GM12878 (cell line): ENCODE results near the gene RARS1. TPM values are rescaled to one million over a fixed set of nuclear protein-coding genes. Genes with fewer than 3 reads are reported as not detected.

Source experiments
- ATAC-seq: fragments of 200-7000 bp; cut with Tn5 transposase; 3 replicates; pipeline ENCODE4 v1.9.1; 2020; ENCODE audit warnings: mild to moderate bottlenecking, moderate library complexity
- BruUV-seq: library from RNA; stranded (reverse); fragments of 400-500 nt; replicated peaks from 2 replicates; lab custom pipeline; 2021; lab: Mats Ljungman, UMichigan
- CTCF ChIA-PET: fragments of 300-600 bp; sonication (Branson Sonifier 250); formaldehyde crosslinking; extraction: SDS; loops from one replicate; lab custom pipeline; 2021; ENCODE audit warnings: inconsistent platforms; lab: Yijun Ruan, JAX
- POLR2A ChIA-PET: fragments of 350-600 bp; formaldehyde crosslinking; extraction: SDS; loops from one replicate; lab custom pipeline; 2021; ENCODE audit warnings: inconsistent platforms; lab: Charles Lee
- RAD21 ChIA-PET: fragments of 300-600 bp; sonication (Branson Sonifier 250); formaldehyde crosslinking; loops from one replicate; lab custom pipeline; 2023; ENCODE audit warnings: antibody characterized with exemption; ENCODE audit not compliant: unreplicated experiment; lab: Charles Lee
- SMC1A ChIA-PET: fragments of 300-600 bp; sonication (Branson Sonifier 250); formaldehyde crosslinking; loops from one replicate; lab custom pipeline; 2023; ENCODE audit not compliant: unreplicated experiment, uncharacterized antibody; lab: Charles Lee
- DNase-seq: peaks from one replicate; pipeline ENCODE4 v3.0.0-alpha.2; 2011; ENCODE audit warnings: low read depth, low spot score
- FAIRE-seq: peaks from 3 replicates; lab custom pipeline; 2011; peaks lifted over from hg19 to GRCh38; lab: Jason Lieb, UNC
- H2AFZ ChIP-seq: 2 replicates; pipeline ENCODE4 v1.6.0; 2011; ENCODE audit warnings: low read depth, low read length, control low read depth; ENCODE audit not compliant: control insufficient read depth
- H3K27ac ChIP-seq: 2 replicates; pipeline ENCODE4 v1.5.1; 2011; ENCODE audit warnings: control low read depth; ENCODE audit not compliant: control insufficient read depth, insufficient read depth
- H3K27me3 ChIP-seq, 2 experiments: replicated peaks in 1 of 2; 2 replicates each; pipeline versions ENCODE4 v1.6.0 to v1.6.1; 2011; ENCODE audit warnings: low read length in 1 of 2; ENCODE audit not compliant: control insufficient read depth in 2 of 2, insufficient read depth in 2 of 2
- H3K36me3 ChIP-seq, 2 experiments: 2 replicates each; pipeline ENCODE4 v1.5.1; 2011; ENCODE audit warnings: low read length in 1 of 2; ENCODE audit not compliant: control insufficient read depth in 2 of 2, insufficient read depth in 2 of 2
- H3K4me1 ChIP-seq: 2 replicates; pipeline ENCODE4 v1.6.1; 2011; ENCODE audit warnings: mild to moderate bottlenecking, low read length, moderate library complexity, mixed read lengths; ENCODE audit not compliant: control insufficient read depth, insufficient read depth
- H3K4me2 ChIP-seq: 2 replicates; pipeline ENCODE4 v1.6.0; 2011; ENCODE audit warnings: control low read depth; ENCODE audit not compliant: control insufficient read depth, insufficient read depth
- H3K4me3 ChIP-seq: fragments of 200-600 bp; sonication (generic); 2 replicates; pipeline ENCODE4 v1.5.1; 2016
- H3K79me2 ChIP-seq: 2 replicates; pipeline ENCODE4 v1.6.0; 2011; ENCODE audit warnings: low read length; ENCODE audit not compliant: control insufficient read depth, insufficient read depth
- H3K9ac ChIP-seq: 2 replicates; pipeline ENCODE4 v1.8.0; 2011; ENCODE audit warnings: low read length, control low read depth, mixed read lengths; ENCODE audit not compliant: control insufficient read depth, insufficient read depth
- H3K9me3 ChIP-seq: replicated peaks from 3 replicates; pipeline ENCODE4 v1.5.1; 2011; ENCODE audit warnings: mild to moderate bottlenecking, low read length; ENCODE audit not compliant: control insufficient read depth, insufficient read depth
- H4K20me1 ChIP-seq: 2 replicates; pipeline ENCODE4 v1.6.0; 2011; ENCODE audit not compliant: control insufficient read depth, insufficient read depth
- CREM ChIP-seq: IDR thresholded peaks from 2 replicates; pipeline ENCODE4 v1.6.1; 2014; ENCODE audit warnings: antibody characterized with exemption, low read depth
- FOXM1 ChIP-seq: IDR thresholded peaks from 2 replicates; pipeline ENCODE4 v1.6.1; 2012; ENCODE audit warnings: low read depth, mild to moderate bottlenecking, inconsistent platforms, low read length, moderate library complexity
- JUND ChIP-seq: IDR thresholded peaks from 2 replicates; pipeline ENCODE4 v1.6.1; 2012; ENCODE audit warnings: low read depth, mild to moderate bottlenecking, low read length, improper control_type of control experiment, moderate library complexity
- KAT2A ChIP-seq: conservative IDR thresholded peaks from 2 replicates; pipeline ENCODE4 v1.6.1; 2011; ENCODE audit warnings: low read depth, low read length; ENCODE audit not compliant: control insufficient read depth
- KDM1A ChIP-seq: fragments of 200-600 bp; sonication (generic); IDR thresholded peaks from 2 replicates; pipeline ENCODE4 v1.6.1; 2016; ENCODE audit warnings: borderline replicate concordance
- KLF5 ChIP-seq: fragments of 450-650 bp; IDR thresholded peaks from 2 replicates; pipeline ENCODE4 v1.6.1; 2014; ENCODE audit warnings: mild to moderate bottlenecking; ENCODE audit not compliant: partially characterized antibody
- MEF2A ChIP-seq: IDR thresholded peaks from 2 replicates; pipeline ENCODE4 v1.6.1; 2011; ENCODE audit warnings: low read depth, mild to moderate bottlenecking, low read length, moderate library complexity; ENCODE audit not compliant: insufficient read depth
- NR2C2 ChIP-seq: IDR thresholded peaks from 2 replicates; pipeline ENCODE4 v1.6.1; 2011; ENCODE audit warnings: borderline replicate concordance, low read depth; ENCODE audit not compliant: control insufficient read depth, insufficient read length
- SREBF1 ChIP-seq: IDR thresholded peaks from 2 replicates; pipeline ENCODE4 v1.6.1; 2012; ENCODE audit warnings: mild to moderate bottlenecking, low read length
- SREBF2 ChIP-seq: IDR thresholded peaks from 2 replicates; pipeline ENCODE4 v1.6.1; 2012; ENCODE audit warnings: mild to moderate bottlenecking, low read length
- TCF7 ChIP-seq: IDR thresholded peaks from 2 replicates; pipeline ENCODE4 v1.6.1; 2014; ENCODE audit warnings: antibody characterized with exemption, borderline replicate concordance
- ZBTB11 ChIP-seq: fragments of 450-650 bp; formaldehyde crosslinking; IDR thresholded peaks from 2 replicates; pipeline ENCODE4 v1.5.0; 2022; ENCODE audit warnings: mild to moderate bottlenecking, missing genetic modification characterization
- ZNF207 ChIP-seq: fragments of 450-650 bp; IDR thresholded peaks from 2 replicates; pipeline ENCODE4 v1.6.1; 2014; ENCODE audit warnings: antibody characterized with exemption, mild to moderate bottlenecking, borderline replicate concordance
- ZNF217 ChIP-seq: fragments of 450-650 bp; IDR thresholded peaks from 2 replicates; pipeline ENCODE4 v1.6.1; 2017; ENCODE audit warnings: antibody characterized with exemption, mild to moderate bottlenecking
- ZNF687 ChIP-seq: fragments of 450-650 bp; IDR thresholded peaks from 2 replicates; pipeline ENCODE4 v1.6.1; 2017; ENCODE audit warnings: mild to moderate bottlenecking, moderate library complexity
- WGBS: methylation state at CpG from one replicate; pipeline ENCODE4 v1.1.6; 2016; ENCODE audit warnings: low lambda C conversion rate; ENCODE audit not compliant: insufficient replicate concordance, insufficient coverage; ENCODE audit errors: missing lambda C conversion rate; 5-methylcytosine and 5-hydroxymethylcytosine counted together
- in situ Hi-C: fragments of 300-500 bp; cut with MboI; formaldehyde crosslinking; loops from 9 replicates; pipeline ENCODE4 v1.14.3; 2018; ENCODE audit warnings: mixed read lengths
- intact Hi-C: fragments of 100-400 bp; cut with micrococcal nuclease; formaldehyde crosslinking; loops from one replicate; pipeline ENCODE4 v1.14.2; 2022; ENCODE audit not compliant: unreplicated experiment
- polyA plus RNA-seq, 11 experiments: library from polyadenylated mRNA; depleted of rRNA in 4 of 11; unstranded in 6 of 11; stranded (reverse) in 5 of 11; fragments of >200 nt; fragmentation: Nextera tagmentation in 4 of 11; fragmentation: Illumina TruSeq in 1 of 11; extraction: Ambion mirVana in 4 of 11; extraction: Trizol in 1 of 11; gene quantifications; 1 replicate in 1 of 11; 2 replicates in 10 of 11; pipeline versions ENCODE4 v1.2.1 to v1.2.3, GENCODE V29; 2011 to 2016; ENCODE audit warnings: inconsistent platforms in 2 of 11, missing spikeins in 2 of 11, low read depth in 1 of 11
- total RNA-seq, 4 experiments: library from RNA; depleted of rRNA in 3 of 4; stranded (reverse); fragments of >200 nt in 3 of 4; fragmentation: Illumina TruSeq in 1 of 4; extraction: Trizol in 1 of 4; gene quantifications; 2 replicates each; pipeline versions ENCODE4 v1.2.1 to v1.2.3, GENCODE V29; 2013 to 2021
- TF ChIP-seq, protein P1 (sequence below): IDR thresholded peaks from 2 replicates; pipeline ENCODE4 v1.6.1; 2011; ENCODE audit warnings: mild to moderate bottlenecking, low read depth, low read length, moderate library complexity; ENCODE audit not compliant: insufficient replicate concordance

Gene RARS1
- total and polyA plus RNA-seq, 10 of the 15 experiments (the other 5 are each of a cell fraction or from before 2014, with no cell fraction given), result 80.5 to 127 (median 105) TPM

DNA sequence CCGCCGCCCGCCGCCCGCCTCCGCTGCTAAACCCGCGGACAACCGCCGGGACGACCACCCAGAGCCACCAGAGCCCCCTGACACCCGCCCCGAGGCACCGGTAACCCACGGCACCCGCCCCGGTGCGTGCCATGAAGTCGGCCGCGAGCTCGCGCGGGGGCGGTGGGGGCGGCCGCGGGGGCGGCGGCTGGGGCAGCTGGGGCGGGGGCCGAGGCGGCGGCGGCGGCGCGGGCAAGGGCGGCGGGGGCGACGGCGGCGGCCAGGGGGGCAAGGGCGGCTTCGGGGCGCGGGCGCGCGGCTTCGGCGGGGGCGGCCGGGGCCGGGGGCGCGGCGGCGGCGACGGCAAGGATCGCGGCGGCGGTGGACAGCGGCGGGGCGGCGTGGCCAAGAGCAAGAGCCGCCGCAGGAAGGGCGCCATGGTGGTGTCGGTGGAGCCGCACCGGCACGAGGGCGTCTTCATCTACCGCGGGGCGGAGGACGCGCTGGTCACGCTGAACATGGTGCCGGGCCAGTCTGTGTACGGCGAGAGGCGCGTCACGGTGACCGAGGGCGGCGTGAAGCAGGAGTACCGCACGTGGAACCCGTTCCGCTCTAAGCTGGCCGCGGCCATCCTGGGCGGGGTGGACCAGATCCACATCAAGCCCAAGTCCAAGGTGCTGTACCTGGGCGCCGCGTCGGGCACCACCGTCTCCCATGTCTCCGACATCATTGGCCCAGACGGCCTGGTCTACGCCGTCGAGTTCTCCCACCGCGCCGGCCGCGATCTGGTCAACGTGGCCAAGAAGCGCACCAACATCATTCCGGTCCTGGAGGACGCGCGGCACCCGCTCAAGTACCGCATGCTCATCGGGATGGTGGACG is 43.3 kb downstream of the RARS1 start:
- Histone ChIP-seq H3K9me3 (peaks cover 2% of the 10 kb centered on the region; the same call in 1 of the 3 replicates), H3K4me2 (no peak overlapping the region), H3K27me3 (peaks cover 0 to 3% of the 10 kb centered on the region in 2 experiments; a peak in 1 of 4 replicates), H3K4me3 (no peak overlapping the region), H4K20me1 (no peaks in the 10 kb centered on the region), H3K36me3 (no peaks in the 10 kb centered on the region), H3K79me2 (no peaks in the 10 kb centered on the region), H3K27ac (no peak overlapping the region), H3K4me1 (no peaks in the 10 kb centered on the region), H2AFZ (no peak overlapping the region), H3K9ac (no peak overlapping the region)
- WGBS, result 93% methylated on average over 26 of the region's 125 CpGs
- FAIRE-seq, result no peak
- SMC1A ChIA-PET, result no interaction called here
- CTCF ChIA-PET, result no interaction called here
- no peak for DNase-seq
- BruUV-seq, result no TSS peak
- RAD21 ChIA-PET, result no interaction called here
- POLR2A ChIA-PET, result no interaction called here
- intact Hi-C loops, result no loop called here
- in situ Hi-C loops, result no loop called here
- ATAC-seq, result no peak
- TF ChIP-seq ZBTB11 (CRISPR knock-in tag) (no peak), KLF5 (no peak), NR2C2 (no peak), TCF7 (no peak), ZNF687 (no peak), SREBF1 (no peak), KDM1A (no peak), MEF2A (no peak), FOXM1 (no peak), SREBF2 (no peak), JUND (no peak), ZNF207 (no peak), KAT2A (no peak), CREM (no peak), ZNF217 (no peak)
- TF ChIP-seq, protein P1, sequence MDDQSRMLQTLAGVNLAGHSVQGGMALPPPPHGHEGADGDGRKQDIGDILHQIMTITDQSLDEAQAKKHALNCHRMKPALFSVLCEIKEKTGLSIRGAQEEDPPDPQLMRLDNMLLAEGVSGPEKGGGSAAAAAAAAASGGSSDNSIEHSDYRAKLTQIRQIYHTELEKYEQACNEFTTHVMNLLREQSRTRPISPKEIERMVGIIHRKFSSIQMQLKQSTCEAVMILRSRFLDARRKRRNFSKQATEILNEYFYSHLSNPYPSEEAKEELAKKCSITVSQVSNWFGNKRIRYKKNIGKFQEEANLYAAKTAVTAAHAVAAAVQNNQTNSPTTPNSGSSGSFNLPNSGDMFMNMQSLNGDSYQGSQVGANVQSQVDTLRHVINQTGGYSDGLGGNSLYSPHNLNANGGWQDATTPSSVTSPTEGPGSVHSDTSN, result no peak
